HG03025 (cell line): ENCODE measurements around the gene RAB12.

Experiments used
- ATAC-seq: cut with Tn5 transposase; IDR thresholded peaks from one replicate; pipeline ENCODE4 v1.9.1; 2021; ENCODE audit warnings: mild to moderate bottlenecking, moderate library complexity; ENCODE audit not compliant: unreplicated experiment, low FRiP score

Gene RAB12

DNA sequence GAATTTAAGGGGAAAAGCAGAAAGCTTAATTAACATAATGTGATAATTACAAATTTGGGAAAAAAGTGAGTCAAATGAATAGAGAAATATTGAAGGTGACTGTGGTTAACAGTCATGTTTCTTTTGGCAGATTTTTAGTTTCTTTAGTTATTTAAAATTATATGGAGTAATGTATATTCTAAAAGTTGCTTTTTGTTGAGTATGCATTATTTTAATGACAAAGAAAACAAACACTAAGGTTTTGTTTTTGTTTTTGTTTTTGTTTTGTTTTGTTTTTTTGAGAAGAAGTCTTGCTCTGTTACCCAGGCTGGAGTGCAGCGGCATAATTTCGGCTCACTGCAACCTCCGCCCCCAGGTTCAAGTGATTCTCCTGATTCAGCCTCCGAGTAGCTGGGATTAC, 65.8 kb downstream of the RAB12 start:
- ATAC-seq = no peak

DNA sequence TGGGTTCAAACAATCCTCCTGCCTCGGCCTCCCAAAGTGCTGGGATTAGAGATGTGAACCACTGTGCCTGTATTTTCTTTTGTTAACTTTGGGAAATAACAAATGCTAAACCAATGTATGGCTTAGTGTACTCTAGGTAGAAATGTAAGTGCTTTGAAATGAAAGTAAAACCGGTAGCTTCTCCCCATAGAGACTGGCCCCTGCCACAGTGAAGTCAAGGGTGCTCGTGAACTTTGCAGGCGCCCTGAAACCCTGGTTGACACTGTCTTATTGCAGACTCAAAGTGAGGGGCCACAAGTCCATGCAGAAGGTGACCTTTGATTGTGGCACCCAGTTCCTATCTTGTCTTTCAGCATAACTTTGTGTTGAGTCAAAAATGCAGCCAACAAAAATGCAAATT, 72.0 kb downstream of the RAB12 start:
- no peak for ATAC-seq

DNA sequence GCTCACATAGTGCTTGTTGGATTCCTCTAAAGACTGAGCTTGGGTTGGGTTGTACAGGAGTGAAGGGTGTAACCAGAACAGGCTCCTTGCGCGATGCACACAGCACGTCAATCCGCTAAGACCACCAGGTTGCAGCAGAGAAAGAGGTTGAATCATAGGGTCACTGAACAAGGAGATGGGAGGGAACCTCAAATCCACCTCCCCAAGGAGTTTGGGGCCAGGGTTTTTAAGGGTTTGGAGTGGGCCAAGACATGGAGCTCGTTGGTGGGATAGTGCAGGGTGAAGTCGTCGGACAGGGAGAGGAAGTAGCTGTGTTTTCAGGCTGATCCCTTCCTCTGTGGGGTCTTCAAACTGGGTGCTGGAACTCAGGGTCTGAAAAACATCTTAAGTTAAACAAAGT, 75.3 kb downstream of the RAB12 start:
- ATAC-seq = no peak

DNA sequence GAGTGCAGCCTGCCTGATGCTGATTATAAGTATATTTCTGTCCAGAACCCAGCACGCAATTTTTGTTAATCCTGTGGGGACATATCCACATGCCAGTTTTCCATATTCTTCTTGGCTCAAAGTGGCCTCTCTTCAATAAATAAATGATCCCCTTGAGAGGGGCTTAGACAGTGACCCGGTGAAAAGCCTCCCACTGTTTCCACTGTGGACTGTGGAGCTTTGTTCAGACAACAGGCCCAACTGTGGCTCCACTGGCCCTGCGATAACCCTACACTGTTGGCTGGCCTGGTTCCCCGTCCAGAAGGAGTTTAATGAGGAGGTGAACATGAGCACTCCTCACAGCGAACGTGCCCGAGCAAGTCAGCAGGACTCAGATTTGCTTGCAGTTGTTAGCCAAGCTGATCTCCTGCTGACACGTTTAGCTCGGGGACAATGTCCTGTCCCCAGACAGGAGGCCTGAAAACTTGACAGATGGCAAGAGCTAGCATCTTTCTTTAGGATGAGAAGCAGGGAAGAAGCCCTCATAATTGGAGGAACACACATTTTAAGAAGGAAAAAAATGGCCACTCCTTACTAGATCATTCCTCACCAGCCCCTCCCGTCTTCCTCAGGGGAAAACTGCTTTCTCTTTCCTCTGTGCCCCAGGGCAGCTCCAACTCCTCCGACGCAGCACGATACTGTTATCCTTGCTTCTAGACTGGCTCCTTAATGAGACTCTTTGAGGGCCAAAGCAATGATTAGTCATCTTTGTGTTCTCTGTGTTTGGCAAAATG, 76.1 kb downstream of the RAB12 start:
- no peak for ATAC-seq

DNA sequence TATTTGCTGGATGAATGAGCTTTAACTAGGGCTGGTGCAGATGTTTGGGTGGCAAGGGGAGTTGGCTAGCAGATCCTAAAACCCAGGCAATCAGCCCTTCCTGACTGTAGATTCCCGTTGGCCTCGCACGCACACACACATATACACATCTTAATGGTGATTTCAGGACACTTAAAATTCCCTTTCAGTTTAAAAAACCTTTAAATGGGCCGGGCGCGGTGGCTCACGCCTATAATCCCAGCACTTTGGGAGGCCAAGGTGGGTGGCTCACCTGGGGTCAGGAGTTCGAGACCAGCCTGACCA, 76.6 kb downstream of the RAB12 start:
- no peak for ATAC-seq

DNA sequence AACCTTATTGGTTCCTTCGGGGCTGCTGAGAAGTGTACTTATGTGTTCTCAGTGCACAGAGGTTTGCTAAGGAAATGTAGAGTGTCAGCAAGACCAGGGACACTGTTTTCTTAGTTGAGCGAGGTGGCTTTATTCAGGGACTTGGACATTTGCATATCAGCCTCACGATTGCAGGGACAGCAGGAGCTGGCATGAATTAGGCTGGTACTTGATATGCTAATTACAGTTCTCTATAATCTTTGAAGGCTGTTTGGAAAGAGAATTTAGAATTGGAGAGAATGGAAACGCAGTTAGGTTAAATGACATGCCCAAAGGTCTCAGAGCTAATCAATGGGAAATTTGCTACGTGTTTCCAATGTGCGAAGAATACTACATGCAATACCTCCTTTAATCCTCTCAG, 77.4 kb downstream of the RAB12 start:
- ATAC-seq = no peak

DNA sequence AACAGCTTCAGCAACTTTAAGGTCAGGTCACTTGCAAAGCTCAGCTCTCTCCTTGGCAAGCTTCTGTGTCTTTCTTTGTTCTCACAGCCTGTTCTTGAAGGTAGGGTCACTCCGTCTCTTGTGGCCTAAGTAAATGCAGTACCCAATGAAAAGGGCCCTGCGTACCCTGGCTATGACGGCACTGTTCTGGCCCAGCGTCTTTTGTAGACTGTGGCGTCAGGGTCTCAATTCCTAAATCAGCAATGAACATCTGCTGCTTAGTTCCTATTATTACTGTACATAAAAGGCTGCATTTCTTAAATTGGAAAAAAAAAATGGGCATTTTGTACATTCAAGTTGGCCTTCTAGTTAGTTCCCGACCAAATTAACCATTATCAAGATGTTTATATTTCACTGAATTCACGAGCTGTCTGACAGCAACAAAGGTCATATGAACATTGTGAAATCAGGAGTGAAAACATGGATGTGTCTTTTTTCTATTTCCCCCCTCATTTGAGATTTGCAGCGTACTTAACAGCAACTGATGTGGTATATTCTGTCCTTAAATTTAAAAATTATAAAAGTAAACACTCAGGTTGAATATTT, 79.1 kb downstream of the RAB12 start:
- no peak for ATAC-seq

DNA sequence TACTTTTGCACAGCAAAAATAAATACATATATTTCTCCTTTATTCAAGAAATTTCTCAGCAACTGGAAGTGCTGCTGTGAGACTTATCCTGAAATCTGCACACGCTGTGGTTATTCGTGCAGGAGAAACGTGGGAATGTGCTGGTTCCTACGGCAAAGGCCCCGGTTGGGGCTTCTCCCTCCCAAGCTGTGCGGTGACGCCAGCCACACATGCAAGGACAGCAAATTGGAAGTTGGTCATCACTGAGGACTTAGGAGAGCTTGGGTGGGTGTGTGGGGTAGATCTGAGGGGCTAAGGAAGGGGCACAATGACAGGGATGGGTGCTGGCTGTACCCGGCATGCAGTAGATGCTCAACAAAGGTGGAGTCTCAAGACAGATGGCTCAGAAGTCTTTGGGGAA, 79.6 kb downstream of the RAB12 start:
- ATAC-seq = no peak
